ENCODE data around the gene UNC80. TPM values are rescaled to one million over a fixed set of nuclear protein-coding genes. Genes with fewer than 3 reads are reported as not detected.
"Not testable (repeated sequence)": the region's sequence is repeated elsewhere in the genome, so short reads cannot be mapped to it uniquely, and the experiment has no call there.

The UNC80 gene
- total RNA-seq, 1 donor from 2014 or later = not detected

- intact Hi-C loops (cut with DNase I) = no loop called here
- ATAC-seq (ENCODE audit: poor library complexity) (no peak), DNase-seq (no peak)
Measured at GRCh38 chr2:209791151-209791550, 19.5 kb downstream of the UNC80 start.

GRCh38 chr2:209795425-209795824 lies 23.8 kb downstream of the UNC80 start:
- DNase-seq; ATAC-seq (ENCODE audit: poor library complexity); intact Hi-C loops (cut with DNase I): not testable (repeated sequence)

DNA sequence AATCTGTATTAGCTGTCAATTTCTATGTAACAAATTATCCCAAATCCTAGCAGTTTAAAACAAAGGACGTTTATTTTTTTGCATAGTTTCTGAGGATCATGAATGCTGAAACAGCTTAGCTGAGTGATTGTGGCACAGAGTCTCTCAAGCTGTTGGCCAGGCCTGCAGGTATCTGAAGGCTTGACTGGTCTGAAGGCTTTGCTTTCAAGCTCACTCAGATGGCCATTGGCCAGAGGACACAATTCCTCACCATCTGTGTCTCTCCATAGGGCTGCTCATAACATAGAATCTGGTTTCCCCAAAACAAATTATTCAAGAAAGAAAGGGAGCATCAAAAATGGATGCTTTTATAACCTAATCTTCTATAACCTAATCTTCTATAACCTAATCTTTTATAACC lies 33.7 kb downstream of the UNC80 start:
- DNase-seq (no peak), ATAC-seq (ENCODE audit: poor library complexity) (no peak)
- intact Hi-C loops (cut with DNase I) = no loop called here

- ATAC-seq (ENCODE audit: poor library complexity) = no peak
- no peak for DNase-seq
- intact Hi-C loops (cut with DNase I) = no loop called here
Measured at GRCh38 chr2:209806318-209806717, 34.7 kb downstream of the UNC80 start.

DNA sequence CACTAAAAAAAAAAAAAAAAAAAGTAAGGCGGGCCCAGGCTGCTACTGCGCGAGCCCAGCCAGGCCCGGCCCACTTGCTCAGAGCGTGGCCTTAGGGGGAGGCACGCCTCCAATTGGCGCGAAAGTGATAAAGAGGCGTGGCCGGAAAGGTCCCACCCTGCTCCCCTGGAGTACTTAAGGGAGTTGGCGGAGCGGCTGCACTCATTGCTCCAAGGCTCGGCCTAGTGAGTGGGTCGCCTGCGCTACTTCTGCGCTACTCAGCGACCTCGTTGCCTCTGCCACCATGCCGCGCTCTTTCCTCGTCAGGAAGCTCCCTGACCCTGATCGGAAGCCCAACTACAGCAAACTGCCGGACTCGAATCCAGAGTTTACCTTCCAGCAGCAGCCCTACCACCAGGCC lies 36.9 kb downstream of the UNC80 start:
- intact Hi-C loops (cut with DNase I) = no loop called here
- ATAC-seq (ENCODE audit: poor library complexity) (no peak), DNase-seq (no peak)

GRCh38 chr2:209809256-209809655 lies 37.6 kb downstream of the UNC80 start:
- no peak for ATAC-seq (ENCODE audit: poor library complexity)
- DNase-seq = no peak
- intact Hi-C loops (cut with DNase I) = no loop called here

GRCh38 chr2:209817844-209818271 lies 46.2 kb downstream of the UNC80 start:
- ATAC-seq (ENCODE audit: poor library complexity) = no peak
- intact Hi-C loops (cut with DNase I) = no loop called here
- DNase-seq = no peak

DNA sequence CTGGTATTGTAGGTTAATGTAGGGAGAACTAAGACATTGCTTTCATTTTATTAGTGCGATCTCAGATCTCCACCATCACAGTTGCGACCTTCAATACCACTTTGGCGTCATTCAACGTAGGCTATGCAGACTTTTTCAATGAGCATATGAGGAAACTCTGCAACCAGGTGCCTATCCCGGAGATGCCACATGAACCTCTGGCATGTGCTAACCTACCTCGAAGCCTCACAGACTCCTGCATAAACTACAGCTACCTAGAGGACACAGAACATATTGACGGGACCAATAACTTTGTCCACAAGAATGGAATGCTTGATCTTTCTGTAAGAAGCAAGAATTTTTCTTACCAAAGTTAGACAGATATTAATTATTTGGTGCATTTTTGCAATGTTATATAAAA lies 47.3 kb downstream of the UNC80 start:
- ATAC-seq (ENCODE audit: poor library complexity) = no peak
- no peak for DNase-seq
- intact Hi-C loops (cut with DNase I) = no loop called here

- intact Hi-C loops (cut with DNase I) = no loop called here
- ATAC-seq (ENCODE audit: poor library complexity) (no peak), DNase-seq (no peak)
Measured at GRCh38 chr2:209821806-209822205, 50.2 kb downstream of the UNC80 start.

DNA sequence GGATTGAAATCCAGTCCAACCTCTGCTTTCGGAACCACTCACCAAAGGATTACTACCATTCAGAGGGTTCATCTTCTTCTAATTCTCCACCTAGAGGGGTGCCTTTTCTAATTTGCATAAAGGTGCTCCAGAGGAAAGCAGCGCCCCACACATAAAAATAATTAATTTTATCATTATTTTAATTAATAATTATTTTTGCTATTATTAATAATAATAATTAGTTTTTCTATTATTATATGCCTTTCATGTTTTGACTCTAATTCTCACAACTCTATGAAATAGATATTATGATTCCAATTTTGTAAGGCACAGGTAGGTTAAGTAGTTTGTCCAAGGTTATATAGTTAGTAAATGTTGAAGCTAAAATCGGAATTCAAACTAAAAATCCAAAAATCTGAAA lies 51.9 kb downstream of the UNC80 start:
- no peak for DNase-seq
- intact Hi-C loops (cut with DNase I) = no loop called here
- no peak for ATAC-seq (ENCODE audit: poor library complexity)

GRCh38 chr2:209824391-209824790 lies 52.8 kb downstream of the UNC80 start:
- ATAC-seq (ENCODE audit: poor library complexity) = no peak
- intact Hi-C loops (cut with DNase I) = no loop called here
- DNase-seq = no peak

DNA sequence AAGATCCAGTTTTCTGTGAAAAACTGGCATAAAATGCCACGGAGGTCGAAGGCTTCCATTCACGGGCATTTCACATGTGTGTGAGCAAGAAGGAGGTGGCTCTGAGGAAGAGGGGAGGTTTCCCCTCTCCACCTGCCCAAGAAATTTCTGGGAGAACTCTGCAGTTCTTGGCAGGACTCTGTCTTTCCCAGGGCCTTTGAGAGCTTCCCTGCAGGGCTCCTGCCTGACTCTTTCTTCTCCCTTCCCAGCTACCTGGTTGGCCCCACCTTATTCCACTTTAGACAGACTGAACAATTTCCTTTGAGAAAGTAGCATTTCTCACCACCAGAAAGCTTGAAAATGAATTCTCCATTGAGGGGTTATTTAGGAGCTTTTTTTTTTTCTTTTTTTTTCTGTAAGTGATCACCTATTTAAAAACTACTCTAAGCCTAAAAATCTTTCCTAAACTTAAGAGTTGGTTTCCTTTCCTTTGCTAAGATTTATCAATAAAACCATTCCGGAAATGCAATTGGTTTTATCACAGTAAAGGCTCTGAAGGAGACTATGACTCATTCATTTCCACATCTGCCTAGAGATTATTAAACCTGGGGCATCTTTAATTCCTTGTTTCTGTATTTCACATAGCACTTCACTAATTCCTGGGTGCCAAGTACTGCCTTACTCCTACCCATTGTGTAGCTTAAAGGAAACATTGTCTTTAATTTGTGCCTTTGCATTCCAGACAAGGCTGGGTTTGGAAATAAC lies 59.3 kb downstream of the UNC80 start:
- ATAC-seq (ENCODE audit: poor library complexity) = no peak
- intact Hi-C loops (cut with DNase I) = no loop called here
- no peak for DNase-seq

DNA sequence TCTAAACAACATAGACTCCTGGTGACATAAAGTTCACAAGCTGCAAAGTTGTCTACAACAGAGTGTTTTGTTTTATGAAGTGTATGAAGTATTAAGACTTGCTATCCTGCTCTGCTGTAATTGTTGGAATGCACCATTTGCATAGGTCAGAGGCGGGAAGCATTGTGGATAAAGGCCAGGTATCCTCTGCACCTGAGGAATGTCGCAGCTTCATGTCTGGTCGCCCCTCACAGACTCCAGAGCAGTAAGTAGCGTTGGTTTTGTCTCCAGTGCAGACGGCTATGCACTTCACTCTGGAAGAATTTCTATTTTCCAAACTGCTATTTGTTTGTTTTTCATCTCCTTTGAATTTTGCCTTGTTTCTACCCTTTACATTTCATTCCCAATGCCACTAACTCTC lies 63.1 kb downstream of the UNC80 start:
- ATAC-seq (ENCODE audit: poor library complexity) (no peak), DNase-seq (no peak)
- intact Hi-C loops (cut with DNase I) = no loop called here

GRCh38 chr2:209840434-209840833 lies 68.8 kb downstream of the UNC80 start:
- no peak for ATAC-seq (ENCODE audit: poor library complexity)
- intact Hi-C loops (cut with DNase I) = no loop called here
- DNase-seq = no peak

GRCh38 chr2:209845666-209846065 lies 74.0 kb downstream of the UNC80 start:
- intact Hi-C loops (cut with DNase I) = no loop called here
- ATAC-seq (ENCODE audit: poor library complexity) (no peak), DNase-seq (no peak)

DNA sequence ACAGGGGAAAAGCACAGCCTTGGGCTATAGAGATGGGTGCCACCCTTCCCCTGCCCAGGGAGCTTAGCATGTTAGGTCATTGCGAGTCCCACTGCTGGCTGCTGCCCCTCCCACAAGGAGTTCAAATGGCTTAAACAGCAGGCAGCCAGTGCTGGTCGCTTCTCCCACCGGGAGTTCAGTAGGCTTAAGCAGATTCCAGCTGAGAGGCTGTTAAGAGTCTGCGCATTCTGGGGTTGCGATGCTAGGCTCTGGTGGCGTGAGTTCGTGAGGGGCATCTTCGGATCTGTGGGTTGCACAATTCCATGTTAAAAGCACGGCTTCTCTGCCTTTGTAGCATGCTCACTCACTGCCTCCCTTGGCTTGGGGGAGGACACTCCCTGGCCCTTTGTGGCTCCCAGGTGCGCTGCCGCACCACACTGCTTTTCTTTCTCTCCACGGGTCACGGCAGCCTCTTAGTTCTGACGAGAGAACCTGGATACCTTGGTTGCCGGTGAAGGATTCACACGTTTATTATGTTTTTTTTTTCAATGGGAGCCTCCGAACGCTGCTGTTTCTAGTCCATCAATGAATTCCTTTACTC lies 93.2 kb downstream of the UNC80 start:
- intact Hi-C loops (cut with DNase I) = no loop called here
- DNase-seq = no peak
- no peak for ATAC-seq (ENCODE audit: poor library complexity)

GRCh38 chr2:209868271-209868994 lies 96.8 kb downstream of the UNC80 start:
- intact Hi-C loops (cut with DNase I) = no loop called here
- no peak for ATAC-seq (ENCODE audit: poor library complexity)
- DNase-seq = no peak

- DNase-seq = no peak
- ATAC-seq (ENCODE audit: poor library complexity) = no peak
- intact Hi-C loops (cut with DNase I) = no loop called here
Measured at GRCh38 chr2:209870067-209870466, 98.4 kb downstream of the UNC80 start.

GRCh38 chr2:209872675-209873074 lies 101.0 kb downstream of the UNC80 start:
- intact Hi-C loops (cut with DNase I) = no loop called here
- DNase-seq (peak; percentile 47), ATAC-seq (ENCODE audit: poor library complexity) (no peak)

GRCh38 chr2:209875270-209875669 lies 103.6 kb downstream of the UNC80 start:
- ATAC-seq (ENCODE audit: poor library complexity) (no peak), DNase-seq (no peak)
- intact Hi-C loops (cut with DNase I) = no loop called here
